CD4-positive, alpha-beta T cell treated with Interferon alpha-2 for 1 hour (primary cell): ENCODE data around the gene DBNL.

Experiments
- DNase-seq, 2 donors: peaks; one replicate each; pipeline ENCODE4 v3.0.0-alpha.2; 2020 to 2022

The DBNL gene

GRCh38 chr7:44062180-44062902 is 17.8 kb downstream of the DBNL start:
- no peak for DNase-seq

GRCh38 chr7:44062903-44063295 is 18.4 kb downstream of the DBNL start:
- DNase-seq = no peak

GRCh38 chr7:44063547-44063893 is 19.0 kb downstream of the DBNL start:
- DNase-seq = no peak

- DNase-seq = no peak
Observed at GRCh38 chr7:44063894-44064651, 19.6 kb downstream of the DBNL start.

GRCh38 chr7:44064791-44065430 is 20.4 kb downstream of the DBNL start:
- no peak for DNase-seq

GRCh38 chr7:44065431-44066110 is 21.1 kb downstream of the DBNL start, which contains the start of gene PGAM2:
PGAM2 (minus strand) TSS chr7:44065567; CDS start chr7:44065529, 38 bp downstream.
- DNase-seq = no peak

GRCh38 chr7:44066111-44066460 is 21.6 kb downstream of the DBNL start:
- no peak for DNase-seq

GRCh38 chr7:44066494-44067063 is 22.1 kb downstream of the DBNL start:
- DNase-seq = no peak

- no peak for DNase-seq
Observed at GRCh38 chr7:44067064-44067951, 22.8 kb downstream of the DBNL start.

- no peak for DNase-seq
Observed at GRCh38 chr7:44068054-44068453, 23.6 kb downstream of the DBNL start.

GRCh38 chr7:44071726-44072363 is 27.3 kb downstream of the DBNL start:
- DNase-seq = no peak

- peak; percentile 34 to 50 for DNase-seq
Observed at GRCh38 chr7:44072364-44073231, 28.1 kb downstream of the DBNL start.

GRCh38 chr7:44073664-44074348 is 29.3 kb downstream of the DBNL start:
- peak; percentile 57 to 83 for DNase-seq

- no peak for DNase-seq
Observed at GRCh38 chr7:44074349-44074695, 29.8 kb downstream of the DBNL start.

GRCh38 chr7:44075296-44076075 is 31.0 kb downstream of the DBNL start:
- DNase-seq = no peak

- DNase-seq = no peak
Observed at GRCh38 chr7:44076101-44076895, 31.8 kb downstream of the DBNL start.

- no peak for DNase-seq
Observed at GRCh38 chr7:44077061-44077460, 32.6 kb downstream of the DBNL start.

- DNase-seq = no peak
Observed at GRCh38 chr7:44077681-44078091, 33.2 kb downstream of the DBNL start.
